Subcutaneous abdominal adipose tissue (tissue), 5 donors: ENCODE results near the gene NLGN4X.

Experiments used
- H3K27ac ChIP-seq: one replicate; pipeline ENCODE4 v1.7.0; 2013; ENCODE audit warnings: low read depth, mild to moderate bottlenecking, inconsistent platforms, low read length, moderate library complexity
- H3K27me3 ChIP-seq, 5 donors: one replicate each; pipeline ENCODE4 v1.7.0; 2013; ENCODE audit warnings: low read length in 5 of 5, inconsistent platforms in 1 of 5; ENCODE audit not compliant: control insufficient read depth in 5 of 5, insufficient read depth in 4 of 5
- H3K36me3 ChIP-seq, 5 donors: one replicate each; pipeline ENCODE4 v1.7.0; 2013; ENCODE audit warnings: low read length in 5 of 5; ENCODE audit not compliant: control insufficient read depth in 5 of 5, insufficient read depth in 5 of 5
- H3K4me1 ChIP-seq, 5 donors: one replicate each; pipeline ENCODE4 v1.7.0; 2013; ENCODE audit warnings: low read length in 5 of 5, mild to moderate bottlenecking in 3 of 5, moderate library complexity in 1 of 5; ENCODE audit not compliant: control insufficient read depth in 5 of 5, insufficient read depth in 5 of 5
- H3K4me3 ChIP-seq, 5 donors: one replicate each; pipeline ENCODE4 v1.7.0; 2013; ENCODE audit warnings: low read length in 5 of 5, low read depth in 1 of 5
- H3K9ac ChIP-seq, 5 donors: one replicate each; pipeline ENCODE4 v1.7.0; 2013; ENCODE audit warnings: low read length in 5 of 5, mild to moderate bottlenecking in 4 of 5, moderate library complexity in 3 of 5
- H3K9me3 ChIP-seq, 5 donors: one replicate each; pipeline ENCODE4 v1.7.0; 2013; ENCODE audit warnings: low read length in 5 of 5; ENCODE audit not compliant: control insufficient read depth in 5 of 5
- donor health status: healthy.
- donor health status: healthy.
- donor health status: healthy.
- donor health status: healthy.
- donor health status: healthy.

Gene NLGN4X

GRCh38 chrX:6225288-6225910 lies 3.3 kb downstream of the NLGN4X start:
- Histone ChIP-seq H3K27ac (no peak overlapping the region), H3K27me3 (peaks cover 9 to 35% (median 24%) of the 10 kb centered on the region in 5 donors), H3K9ac (no peak overlapping the region), H3K4me1 (peaks cover 0 to 12% (median 5%) of the 10 kb centered on the region in 5 donors), H3K4me3 (peak overlapping the region in 2 of 5 donors; percentile 62 to 65), H3K36me3 (no peaks in the 10 kb centered on the region), H3K9me3 (no peaks in the 10 kb centered on the region)

GRCh38 chrX:6223516-6223915 lies 5.2 kb downstream of the NLGN4X start:
- peaks cover 9 to 22% (median 18%) of the 10 kb centered on the region in 5 donors for H3K27me3 ChIP-seq
- H3K4me1 ChIP-seq: peaks cover 0 to 12% (median 5%) of the 10 kb centered on the region in 5 donors
- H3K9me3 ChIP-seq: no peaks in the 10 kb centered on the region
- no peak overlapping the region for H3K9ac ChIP-seq
- no peaks in the 10 kb centered on the region for H3K36me3 ChIP-seq
- no peak overlapping the region for H3K4me3 ChIP-seq
- H3K27ac ChIP-seq: no peak overlapping the region

GRCh38 chrX:6210230-6210629 lies 18.4 kb downstream of the NLGN4X start:
- H3K27ac ChIP-seq: no peak overlapping the region
- no peak overlapping the region for H3K9ac ChIP-seq
- H3K9me3 ChIP-seq: no peaks in the 10 kb centered on the region
- H3K4me3 ChIP-seq: no peak overlapping the region
- H3K36me3 ChIP-seq: no peaks in the 10 kb centered on the region
- H3K27me3 ChIP-seq: no peaks in the 10 kb centered on the region
- H3K4me1 ChIP-seq: no peaks in the 10 kb centered on the region

GRCh38 chrX:6203462-6204215 lies 25.0 kb downstream of the NLGN4X start:
- peaks cover 0 to 2% (median 0%) of the 10 kb centered on the region in 5 donors for H3K9me3 ChIP-seq
- no peaks in the 10 kb centered on the region for H3K27me3 ChIP-seq
- no peaks in the 10 kb centered on the region for H3K36me3 ChIP-seq
- no peak overlapping the region for H3K9ac ChIP-seq
- no peak overlapping the region for H3K4me3 ChIP-seq
- no peak overlapping the region for H3K27ac ChIP-seq
- no peaks in the 10 kb centered on the region for H3K4me1 ChIP-seq

- Histone ChIP-seq H3K4me3 (no peak overlapping the region), H3K27ac (no peak overlapping the region), H3K9me3 (peaks cover 0 to 2% (median 0%) of the 10 kb centered on the region in 5 donors), H3K9ac (no peak overlapping the region), H3K4me1 (no peaks in the 10 kb centered on the region), H3K36me3 (no peaks in the 10 kb centered on the region), H3K27me3 (no peaks in the 10 kb centered on the region)
Measured at GRCh38 chrX:6199486-6199885, 29.2 kb downstream of the NLGN4X start.

- no peak overlapping the region for H3K9ac ChIP-seq
- H3K9me3 ChIP-seq: peaks cover 0 to 6% (median 0%) of the 10 kb centered on the region in 5 donors
- H3K27ac ChIP-seq: no peak overlapping the region
- no peaks in the 10 kb centered on the region for H3K36me3 ChIP-seq
- H3K27me3 ChIP-seq: no peaks in the 10 kb centered on the region
- H3K4me3 ChIP-seq: no peak overlapping the region
- H3K4me1 ChIP-seq: peaks cover 0 to 7% (median 0%) of the 10 kb centered on the region in 5 donors
Measured at GRCh38 chrX:6187256-6187655, 41.4 kb downstream of the NLGN4X start.

GRCh38 chrX:6184900-6185515 lies 43.7 kb downstream of the NLGN4X start:
- Histone ChIP-seq H3K27ac (no peak overlapping the region), H3K4me1 (peaks cover 0 to 7% (median 0%) of the 10 kb centered on the region in 5 donors), H3K4me3 (no peak overlapping the region), H3K27me3 (no peaks in the 10 kb centered on the region), H3K9me3 (peaks cover 0 to 6% (median 0%) of the 10 kb centered on the region in 5 donors), H3K9ac (no peak overlapping the region), H3K36me3 (no peaks in the 10 kb centered on the region)

GRCh38 chrX:6175914-6176313 lies 52.8 kb downstream of the NLGN4X start:
- Histone ChIP-seq H3K9ac (no peak overlapping the region), H3K9me3 (peaks cover 0 to 5% (median 0%) of the 10 kb centered on the region in 5 donors), H3K4me3 (no peak overlapping the region), H3K4me1 (no peaks in the 10 kb centered on the region), H3K27ac (no peak overlapping the region), H3K27me3 (no peaks in the 10 kb centered on the region), H3K36me3 (no peaks in the 10 kb centered on the region)

- Histone ChIP-seq H3K4me3 (no peak overlapping the region), H3K9me3 (peaks cover 0 to 5% (median 0%) of the 10 kb centered on the region in 5 donors), H3K4me1 (no peaks in the 10 kb centered on the region), H3K27ac (no peak overlapping the region), H3K27me3 (no peaks in the 10 kb centered on the region), H3K36me3 (no peaks in the 10 kb centered on the region), H3K9ac (no peak overlapping the region)
Measured at GRCh38 chrX:6170424-6170823, 58.2 kb downstream of the NLGN4X start.

- no peaks in the 10 kb centered on the region for H3K36me3 ChIP-seq
- no peak overlapping the region for H3K4me3 ChIP-seq
- no peaks in the 10 kb centered on the region for H3K4me1 ChIP-seq
- no peak overlapping the region for H3K27ac ChIP-seq
- H3K9me3 ChIP-seq: peaks cover 0 to 2% (median 0%) of the 10 kb centered on the region in 5 donors
- no peaks in the 10 kb centered on the region for H3K27me3 ChIP-seq
- no peak overlapping the region for H3K9ac ChIP-seq
Measured at GRCh38 chrX:6169407-6169806, 59.3 kb downstream of the NLGN4X start.
